H9 (cell line): ENCODE data around the gene CACNA1I. TPM values are rescaled to one million over a fixed set of nuclear protein-coding genes. Genes with fewer than 3 reads are reported as not detected.

Experiments
- DNase-seq: peaks from one replicate; pipeline ENCODE4 v3.0.0-alpha.2; 2017
- H2AFZ ChIP-seq: one replicate; pipeline ENCODE4 v1.6.1; 2013; ENCODE audit warnings: mild to moderate bottlenecking, low read length, control low read depth, moderate library complexity
- H2AK5ac ChIP-seq: 2 replicates; pipeline ENCODE4 v1.6.1; 2013; ENCODE audit warnings: low read length, control low read depth, mixed read lengths; ENCODE audit not compliant: insufficient read length
- H2BK120ac ChIP-seq: one replicate; pipeline ENCODE4 v1.6.1; 2013; ENCODE audit warnings: low read depth, mild to moderate bottlenecking, low read length, control low read depth, inconsistent platforms; ENCODE audit not compliant: poor library complexity, severe bottlenecking
- H2BK12ac ChIP-seq: 2 replicates; pipeline ENCODE4 v1.6.1; 2013; ENCODE audit warnings: low read length, control low read depth, mixed read lengths, low read depth; ENCODE audit not compliant: insufficient read length
- H2BK15ac ChIP-seq: 2 replicates; pipeline ENCODE4 v1.6.1; 2013; ENCODE audit warnings: low read depth, low read length, control low read depth
- H2BK20ac ChIP-seq: one replicate; pipeline ENCODE4 v1.6.1; 2013; ENCODE audit warnings: low read depth, mild to moderate bottlenecking, low read length, control low read depth, inconsistent platforms; ENCODE audit not compliant: poor library complexity, severe bottlenecking
- H2BK5ac ChIP-seq: 2 replicates; pipeline ENCODE4 v1.6.1; 2013; ENCODE audit warnings: low read length, control low read depth, mixed read lengths; ENCODE audit not compliant: insufficient read length
- H3K14ac ChIP-seq: 2 replicates; pipeline ENCODE4 v1.6.1; 2013; ENCODE audit warnings: low read length, control low read depth; ENCODE audit not compliant: insufficient read depth
- H3K18ac ChIP-seq: 2 replicates; pipeline ENCODE4 v1.6.1; 2013; ENCODE audit warnings: low read depth, mild to moderate bottlenecking, mixed read lengths, low read length, control low read depth; ENCODE audit not compliant: insufficient read length
- H3K23ac ChIP-seq: 2 replicates; pipeline ENCODE4 v1.6.1; 2013; ENCODE audit warnings: low read length, control low read depth, mixed read lengths, low read depth; ENCODE audit not compliant: insufficient read length
- H3K23me2 ChIP-seq: 2 replicates; pipeline ENCODE4 v1.6.1; 2013; ENCODE audit warnings: low read depth, mild to moderate bottlenecking, mixed read lengths, low read length, control low read depth; ENCODE audit not compliant: insufficient read length, poor library complexity, severe bottlenecking
- H3K27ac ChIP-seq: 2 replicates; pipeline ENCODE4 v1.5.1; 2013; ENCODE audit warnings: low read length, control low read depth, mixed read lengths, low read depth; ENCODE audit not compliant: insufficient read length
- H3K27me3 ChIP-seq: 2 replicates; pipeline ENCODE4 v1.6.1; 2013; ENCODE audit warnings: low read length, control low read depth, inconsistent platforms; ENCODE audit not compliant: insufficient read depth
- H3K4ac ChIP-seq: 2 replicates; pipeline ENCODE4 v1.6.1; 2013; ENCODE audit warnings: low read depth, mild to moderate bottlenecking, control low read depth, inconsistent platforms, low read length, moderate library complexity
- H3K4me1 ChIP-seq: 2 replicates; pipeline ENCODE4 v1.6.1; 2013; ENCODE audit warnings: low read length, control low read depth, inconsistent platforms; ENCODE audit not compliant: insufficient read depth
- H3K4me2 ChIP-seq: 2 replicates; pipeline ENCODE4 v1.6.1; 2013; ENCODE audit warnings: low read length, control low read depth, mixed read lengths; ENCODE audit not compliant: insufficient read length, insufficient read depth
- H3K56ac ChIP-seq: 2 replicates; pipeline ENCODE4 v1.6.1; 2013; ENCODE audit warnings: low read depth, mild to moderate bottlenecking, mixed read lengths, low read length, control low read depth; ENCODE audit not compliant: insufficient read length
- H3K79me1 ChIP-seq: 2 replicates; pipeline ENCODE4 v1.6.1; 2013; ENCODE audit warnings: low read depth, mild to moderate bottlenecking, moderate library complexity, low read length, control low read depth, inconsistent platforms; ENCODE audit not compliant: insufficient read depth, poor library complexity, severe bottlenecking
- H3K79me2 ChIP-seq: 2 replicates; pipeline ENCODE4 v1.6.1; 2013; ENCODE audit warnings: low read length, control low read depth, inconsistent platforms; ENCODE audit not compliant: insufficient read depth
- H3K9ac ChIP-seq: 2 replicates; pipeline ENCODE4 v1.6.1; 2013; ENCODE audit warnings: low read length, control low read depth, mixed read lengths; ENCODE audit not compliant: insufficient read length; ENCODE audit errors: extremely low read depth
- H3K9me3 ChIP-seq: one replicate; pipeline ENCODE4 v1.6.1; 2013; ENCODE audit warnings: low read depth, low read length, inconsistent platforms; ENCODE audit not compliant: control insufficient read depth
- H3T11ph ChIP-seq: one replicate; pipeline ENCODE4 v1.6.1; 2013; ENCODE audit warnings: mild to moderate bottlenecking, low read length, control low read depth, inconsistent platforms
- H4K20me1 ChIP-seq: one replicate; pipeline ENCODE4 v1.6.1; 2013; ENCODE audit not compliant: control insufficient read depth, insufficient read length, insufficient read depth
- H4K5ac ChIP-seq: 2 replicates; pipeline ENCODE4 v1.6.1; 2013; ENCODE audit warnings: low read depth, mild to moderate bottlenecking, mixed read lengths, low read length, control low read depth; ENCODE audit not compliant: insufficient read length
- H4K8ac ChIP-seq: replicated peaks from 2 replicates; pipeline ENCODE4 v1.6.1; 2013; ENCODE audit warnings: low read length, control low read depth, mixed read lengths, low read depth; ENCODE audit not compliant: insufficient read length
- H4K91ac ChIP-seq: 2 replicates; pipeline ENCODE4 v1.6.1; 2013; ENCODE audit warnings: low read depth, mild to moderate bottlenecking, moderate library complexity, mixed read lengths, low read length, control low read depth; ENCODE audit not compliant: insufficient read length
- H3K27ac Mint-ChIP-seq, 3 experiments: 2 replicates in 2 of 3; 3 replicates in 1 of 3; pipeline ENCODE4 v1.8.0; 2020 to 2021; ENCODE audit warnings: mixed read lengths in 3 of 3, mild to moderate bottlenecking in 1 of 3, moderate library complexity in 1 of 3
- H3K27me3 Mint-ChIP-seq: 2 replicates; pipeline ENCODE4 v1.8.0; 2021; ENCODE audit warnings: low read depth, mild to moderate bottlenecking, moderate library complexity, mixed read lengths
- H3K36me3 Mint-ChIP-seq, 3 experiments: 2 replicates in 2 of 3; 3 replicates in 1 of 3; pipeline ENCODE4 v1.8.0; 2020 to 2021; ENCODE audit warnings: low read depth in 3 of 3, mixed read lengths in 3 of 3; ENCODE audit not compliant: insufficient read depth in 1 of 3
- H3K4me1 Mint-ChIP-seq, 2 experiments: 2 replicates each; pipeline ENCODE4 v1.8.0; 2020; ENCODE audit warnings: mixed read lengths in 2 of 2
- H3K4me3 Mint-ChIP-seq, 2 experiments: 2 replicates in 1 of 2; 3 replicates in 1 of 2; pipeline ENCODE4 v1.8.0; 2020 to 2021; ENCODE audit warnings: mild to moderate bottlenecking in 2 of 2, mixed read lengths in 2 of 2, moderate library complexity in 1 of 2
- H3K9me3 Mint-ChIP-seq, 2 experiments: 2 replicates in 1 of 2; 3 replicates in 1 of 2; pipeline ENCODE4 v1.8.0; 2020; ENCODE audit warnings: mild to moderate bottlenecking in 2 of 2, mixed read lengths in 2 of 2, moderate library complexity in 1 of 2
- CTCF ChIP-seq: fragments of 200-600 bp; sonication (generic); conservative IDR thresholded peaks from 3 replicates; pipeline ENCODE4 v1.8.0; 2021; ENCODE audit warnings: antibody characterized with exemption, mild to moderate bottlenecking
- WGBS: extraction: QIAGEN DNeasy Blood & Tissue Kit; methylation state at CpG from one replicate; pipeline ENCODE4 v1.1.7; 2013; ENCODE audit warnings: missing lambda C conversion rate, low lambda C conversion rate, mixed read lengths; ENCODE audit not compliant: insufficient read length; ENCODE audit errors: extremely low coverage; 5-methylcytosine and 5-hydroxymethylcytosine counted together
- total RNA-seq: library from RNA; stranded (reverse); gene quantifications from 2 replicates; pipeline ENCODE4 v1.2.1, GENCODE V29; 2021

Gene CACNA1I
- total RNA-seq, 1 experiment from 2014 or later, result 0.50 TPM

DNA sequence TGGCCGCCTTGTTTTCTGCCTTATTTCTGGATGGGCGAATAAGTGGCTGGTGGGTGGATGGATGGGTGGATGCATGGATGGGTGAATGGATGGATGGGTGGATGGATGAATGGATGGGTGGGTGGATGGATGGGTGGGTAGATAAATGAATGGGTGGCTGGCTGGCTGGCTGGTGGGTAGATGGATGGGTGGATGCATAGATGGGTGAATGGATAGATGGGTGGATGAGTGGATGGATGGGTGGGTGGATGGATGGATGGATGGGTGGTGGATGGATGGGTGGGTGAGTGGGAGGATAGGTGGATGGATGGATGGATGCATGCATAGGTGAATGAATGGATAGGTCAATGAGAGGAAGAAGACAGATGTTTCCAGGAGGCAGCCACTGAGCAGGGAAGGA lies 98.9 kb downstream of the CACNA1I start:
- H3K9ac ChIP-seq, result no peak overlapping the region
- H3K79me1 ChIP-seq, result no peaks in the 10 kb centered on the region
- DNase-seq, result no peak
- H3K18ac ChIP-seq, result no peak overlapping the region
- H2AK5ac ChIP-seq, result no peak overlapping the region
- H3K4me3 Mint-ChIP-seq, result no peak overlapping the region
- H3K4me1 Mint-ChIP-seq, result peaks cover 17 to 19% of the 10 kb centered on the region in 2 experiments
- no peak overlapping the region for H4K8ac ChIP-seq
- no peak overlapping the region for H3K23ac ChIP-seq
- peaks cover 2% of the 10 kb centered on the region for H4K20me1 ChIP-seq
- H2BK15ac ChIP-seq, result no peak overlapping the region
- H3K27ac ChIP-seq, result no peak overlapping the region
- no peak overlapping the region for H4K91ac ChIP-seq
- H3K14ac ChIP-seq, result no peak overlapping the region
- H3K4ac ChIP-seq, result no peak overlapping the region
- no peak for TF ChIP-seq CTCF
- peaks cover 3% of the 10 kb centered on the region for H3K23me2 ChIP-seq
- no peak overlapping the region for H2BK20ac ChIP-seq
- no peak overlapping the region for H3K56ac ChIP-seq
- H3K36me3 Mint-ChIP-seq, result peaks cover 22 to 33% (median 31%) of the 10 kb centered on the region in 3 experiments
- H3K27ac Mint-ChIP-seq, result no peak overlapping the region
- no peak overlapping the region for H4K5ac ChIP-seq
- no peak overlapping the region for H2AFZ ChIP-seq
- no peaks in the 10 kb centered on the region for H3K79me2 ChIP-seq
- peaks cover 13 to 19% of the 10 kb centered on the region in 2 experiments for H3K9me3 Mint-ChIP-seq
- peaks cover 14% of the 10 kb centered on the region for H3K27me3 Mint-ChIP-seq
- H2BK12ac ChIP-seq, result no peak overlapping the region
- no peak overlapping the region for H3K4me2 ChIP-seq
- H3T11ph ChIP-seq, result no peak overlapping the region
- peaks cover 7% of the 10 kb centered on the region for H3K9me3 ChIP-seq
- H2BK5ac ChIP-seq, result no peak overlapping the region
- H3K4me1 ChIP-seq, result no peaks in the 10 kb centered on the region; the same call in 1 of the 2 replicates
- WGBS, result no CpG with 5 or more reads among the region's 2 CpGs
- no peaks in the 10 kb centered on the region for H3K27me3 ChIP-seq
- no peak overlapping the region for H2BK120ac ChIP-seq
